Neural crest cell (in vitro differentiated cells): ENCODE measurements around the gene PPP1R27. TPM values are rescaled to one million over a fixed set of nuclear protein-coding genes. Genes with fewer than 3 reads are reported as not detected.

ENCODE experiments used
- DNase-seq: peaks from one replicate; pipeline ENCODE4 v3.0.0; 2021; ENCODE audit warnings: low read depth, mixed read lengths, low spot score
- H3K27ac Mint-ChIP-seq: one replicate; pipeline ENCODE4 v1.8.0; 2021; ENCODE audit warnings: mild to moderate bottlenecking, mixed read lengths; ENCODE audit not compliant: unreplicated experiment
- H3K27me3 Mint-ChIP-seq: 2 replicates; pipeline ENCODE4 v1.8.0; 2021; ENCODE audit warnings: low read depth, mild to moderate bottlenecking, mixed read lengths
- H3K36me3 Mint-ChIP-seq: 2 replicates; pipeline ENCODE4 v1.8.0; 2021; ENCODE audit warnings: low read depth, mild to moderate bottlenecking, mixed read lengths
- H3K4me1 Mint-ChIP-seq: 2 replicates; pipeline ENCODE4 v1.8.0; 2021; ENCODE audit warnings: mixed read lengths
- H3K4me3 Mint-ChIP-seq: one replicate; pipeline ENCODE4 v1.8.0; 2021; ENCODE audit warnings: mild to moderate bottlenecking, mixed read lengths
- H3K9me3 Mint-ChIP-seq: 2 replicates; pipeline ENCODE4 v1.8.0; 2021; ENCODE audit warnings: mixed read lengths
- long read RNA-seq: library from polyadenylated mRNA; unstranded; transcript quantifications from one replicate; pipeline ENCODE4 v2.0.0, GENCODE V29; 2020
- total RNA-seq: library from RNA; stranded (reverse); gene quantifications from 2 replicates; pipeline ENCODE4 v1.2.1, GENCODE V29; 2021
- TF ChIP-seq, protein P1 (sequence below): fragments of 200-600 bp; sonication (generic); conservative IDR thresholded peaks from 2 replicates; pipeline ENCODE4 v1.5.0; 2021; ENCODE audit warnings: antibody characterized with exemption, mild to moderate bottlenecking

PPP1R27 gene, protein sequence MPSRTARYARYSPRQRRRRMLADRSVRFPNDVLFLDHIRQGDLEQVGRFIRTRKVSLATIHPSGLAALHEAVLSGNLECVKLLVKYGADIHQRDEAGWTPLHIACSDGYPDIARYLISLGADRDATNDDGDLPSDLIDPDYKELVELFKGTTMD
- total RNA-seq: not detected in 2 replicates
- long read RNA-seq: 0 reads

DNA sequence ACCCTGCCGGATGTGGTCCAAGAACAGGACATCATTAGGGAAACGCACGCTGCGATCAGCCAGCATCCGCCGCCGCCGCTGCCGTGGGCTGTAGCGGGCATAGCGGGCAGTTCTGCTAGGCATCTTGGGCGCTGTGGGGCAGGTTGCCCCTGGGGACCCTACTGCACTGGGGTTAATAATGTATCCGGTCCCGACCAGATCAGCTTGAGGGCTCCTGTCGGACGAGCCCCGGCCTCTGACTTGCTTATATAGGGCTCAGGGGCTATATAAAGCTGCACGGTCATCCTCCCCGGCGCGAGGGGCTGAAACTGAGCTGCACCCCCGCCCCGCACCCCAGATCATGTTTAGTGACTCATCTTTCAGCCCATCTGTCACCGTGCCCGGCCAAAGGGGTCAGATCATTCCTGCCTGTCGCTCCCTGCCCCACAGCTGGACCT is at the start of gene PPP1R27:
PPP1R27 (minus strand) TSS at position 220 of the 437 bp plus-strand sequence; CDS start at position 123, 97 bp downstream.
- DNase-seq: no peak
- Mint-ChIP-seq H3K27me3 (no peaks in the 10 kb centered on the region), H3K4me1 (peaks cover 17% of the 10 kb centered on the region), H3K36me3 (no peaks in the 10 kb centered on the region), H3K27ac (peak within 1 kb of the TSS; percentile 97), H3K9me3 (no peaks in the 10 kb centered on the region), H3K4me3 (peak within 1 kb of the TSS; percentile 94)
- TF ChIP-seq, protein P1, sequence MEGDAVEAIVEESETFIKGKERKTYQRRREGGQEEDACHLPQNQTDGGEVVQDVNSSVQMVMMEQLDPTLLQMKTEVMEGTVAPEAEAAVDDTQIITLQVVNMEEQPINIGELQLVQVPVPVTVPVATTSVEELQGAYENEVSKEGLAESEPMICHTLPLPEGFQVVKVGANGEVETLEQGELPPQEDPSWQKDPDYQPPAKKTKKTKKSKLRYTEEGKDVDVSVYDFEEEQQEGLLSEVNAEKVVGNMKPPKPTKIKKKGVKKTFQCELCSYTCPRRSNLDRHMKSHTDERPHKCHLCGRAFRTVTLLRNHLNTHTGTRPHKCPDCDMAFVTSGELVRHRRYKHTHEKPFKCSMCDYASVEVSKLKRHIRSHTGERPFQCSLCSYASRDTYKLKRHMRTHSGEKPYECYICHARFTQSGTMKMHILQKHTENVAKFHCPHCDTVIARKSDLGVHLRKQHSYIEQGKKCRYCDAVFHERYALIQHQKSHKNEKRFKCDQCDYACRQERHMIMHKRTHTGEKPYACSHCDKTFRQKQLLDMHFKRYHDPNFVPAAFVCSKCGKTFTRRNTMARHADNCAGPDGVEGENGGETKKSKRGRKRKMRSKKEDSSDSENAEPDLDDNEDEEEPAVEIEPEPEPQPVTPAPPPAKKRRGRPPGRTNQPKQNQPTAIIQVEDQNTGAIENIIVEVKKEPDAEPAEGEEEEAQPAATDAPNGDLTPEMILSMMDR: no peak

DNA sequence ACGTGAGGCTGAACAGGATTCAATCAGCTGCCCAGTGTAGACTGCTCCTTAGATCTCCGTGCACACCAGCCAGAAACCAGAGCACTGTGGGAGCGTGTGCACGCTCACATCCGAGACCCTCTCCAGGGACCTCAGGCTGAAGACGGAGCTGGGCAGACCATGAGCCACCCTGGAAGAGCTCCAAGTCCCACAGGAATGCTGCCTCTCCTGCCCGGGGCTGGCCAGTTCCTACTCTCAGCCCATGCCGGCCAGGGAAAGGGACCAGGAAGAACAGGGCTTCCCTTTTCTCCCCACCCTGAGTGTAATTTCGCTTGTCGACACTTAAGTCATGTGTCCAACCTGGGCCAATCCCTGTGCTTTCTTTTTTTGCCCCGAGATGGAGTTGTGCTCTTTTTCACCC is 49.7 kb upstream of the PPP1R27 start:
- peak overlapping the region; percentile 64 for H3K4me3 Mint-ChIP-seq
- TF ChIP-seq, protein P1: no peak
- H3K4me1 Mint-ChIP-seq: no peaks in the 10 kb centered on the region
- no peaks in the 10 kb centered on the region for H3K9me3 Mint-ChIP-seq
- peaks cover 31% of the 10 kb centered on the region for H3K36me3 Mint-ChIP-seq
- no peak for DNase-seq
- no peak overlapping the region for H3K27ac Mint-ChIP-seq
- H3K27me3 Mint-ChIP-seq: no peaks in the 10 kb centered on the region

DNA sequence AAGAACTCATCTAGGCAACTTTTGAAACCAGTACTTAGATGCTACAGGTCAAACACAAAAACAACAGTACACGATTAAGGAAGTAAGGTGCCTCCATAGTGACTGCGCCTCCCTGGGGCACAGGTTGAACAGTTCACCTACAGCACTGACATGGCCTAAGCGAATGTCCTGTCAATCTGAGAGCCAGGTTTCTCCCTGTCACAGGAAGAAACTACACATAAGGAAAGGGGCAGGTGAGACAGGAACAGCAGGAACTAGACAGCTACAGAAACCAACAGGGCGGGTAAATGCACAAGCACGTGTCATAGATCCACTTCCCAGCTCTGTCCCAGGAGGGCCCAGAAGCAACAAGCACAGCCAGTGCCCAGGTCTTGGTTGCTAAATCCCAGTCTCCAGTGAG is 44.3 kb upstream of the PPP1R27 start:
- no peak overlapping the region for H3K4me3 Mint-ChIP-seq
- TF ChIP-seq, protein P1: no peak
- DNase-seq: no peak
- H3K9me3 Mint-ChIP-seq: no peaks in the 10 kb centered on the region
- peaks cover 17% of the 10 kb centered on the region for H3K36me3 Mint-ChIP-seq
- H3K27ac Mint-ChIP-seq: no peak overlapping the region
- H3K27me3 Mint-ChIP-seq: no peaks in the 10 kb centered on the region
- H3K4me1 Mint-ChIP-seq: no peaks in the 10 kb centered on the region

DNA sequence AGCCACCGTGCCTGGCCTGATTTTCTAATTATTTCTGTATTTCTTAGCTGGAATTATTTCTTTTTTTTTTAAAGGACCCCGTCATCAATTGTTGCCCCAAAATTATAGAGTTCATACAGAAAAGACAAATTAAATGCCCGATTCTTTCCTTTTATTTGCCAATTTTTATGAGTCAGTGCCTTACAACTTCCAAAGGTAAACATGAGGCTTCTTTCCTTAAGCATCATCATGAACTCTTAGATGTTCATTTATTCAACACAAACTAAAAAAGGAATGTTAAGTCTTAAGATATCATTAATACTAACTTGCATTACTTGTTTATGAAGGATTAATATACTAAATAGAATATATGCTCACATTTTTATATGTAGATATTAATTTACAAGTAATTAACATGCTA is 43.4 kb upstream of the PPP1R27 start:
- H3K4me1 Mint-ChIP-seq: no peaks in the 10 kb centered on the region

DNA sequence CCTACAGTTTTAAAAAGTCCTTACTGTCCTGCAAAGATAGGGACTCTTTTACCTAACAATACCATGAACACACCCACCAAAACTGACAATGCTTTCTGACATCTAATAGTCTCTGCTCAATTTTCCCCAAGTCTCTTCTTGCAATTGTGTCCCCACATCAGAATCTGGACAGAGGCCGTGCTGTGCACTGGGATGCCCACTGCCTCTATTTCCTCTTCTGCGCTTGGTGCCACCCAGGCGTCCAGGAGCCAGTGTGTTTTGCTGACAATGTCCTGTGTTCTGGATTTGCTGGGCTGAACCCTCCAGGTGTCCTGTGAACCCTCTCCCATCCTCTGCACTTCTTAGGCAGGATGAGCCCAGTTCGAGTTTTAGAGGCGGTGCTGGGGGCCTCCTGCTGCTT is 42.7 kb upstream of the PPP1R27 start:
- peaks cover 5% of the 10 kb centered on the region for H3K4me1 Mint-ChIP-seq
- TF ChIP-seq, protein P1: no peak
- no peak overlapping the region for H3K27ac Mint-ChIP-seq
- H3K27me3 Mint-ChIP-seq: no peaks in the 10 kb centered on the region
- H3K36me3 Mint-ChIP-seq: peaks cover 16% of the 10 kb centered on the region
- no peaks in the 10 kb centered on the region for H3K9me3 Mint-ChIP-seq
- no peak for DNase-seq
- peak overlapping the region; percentile 57 for H3K4me3 Mint-ChIP-seq

More for the DNA sequence above, 43.4 kb upstream of the PPP1R27 start:
- Mint-ChIP-seq H3K9me3 (no peaks in the 10 kb centered on the region), H3K36me3 (peaks cover 16% of the 10 kb centered on the region), H3K27me3 (no peaks in the 10 kb centered on the region), H3K27ac (no peak overlapping the region), H3K4me3 (peak overlapping the region; percentile 57)
- no peak for DNase-seq
- TF ChIP-seq, protein P1: no peak
